Thymus (tissue), 11 donors: ENCODE data around the gene GALNT10. TPM values are rescaled to one million over a fixed set of nuclear protein-coding genes. Genes with fewer than 3 reads are reported as not detected.
A peak's percentile ranks its signal among the peaks of the same experiment; 100 is the strongest.

Experiments used
- DNase-seq, 9 donors: peaks; one replicate each; pipeline ENCODE4 v3.0.0-alpha.2; 2013; ENCODE audit warnings: low spot score in 9 of 9, low read depth in 6 of 9, missing footprints in 1 of 9
- H3K27ac ChIP-seq, 2 donors: one replicate each; pipeline ENCODE4 v1.5.1; 2013; ENCODE audit warnings: control low read depth in 1 of 2, low read depth in 1 of 2, low read length in 1 of 2, mild to moderate bottlenecking in 1 of 2, moderate library complexity in 1 of 2
- H3K27me3 ChIP-seq, 2 donors: one replicate each; pipeline ENCODE4 v1.5.1; 2013; ENCODE audit warnings: low read length in 1 of 2; ENCODE audit not compliant: control insufficient read depth in 2 of 2, insufficient read depth in 1 of 2
- H3K36me3 ChIP-seq, 2 donors: one replicate each; pipeline ENCODE4 v1.5.1; 2013; ENCODE audit warnings: low read length in 1 of 2, mild to moderate bottlenecking in 1 of 2, moderate library complexity in 1 of 2; ENCODE audit not compliant: control insufficient read depth in 2 of 2, insufficient read depth in 2 of 2
- H3K4me1 ChIP-seq, 2 donors: one replicate each; pipeline ENCODE4 v1.5.1; 2013; ENCODE audit warnings: low read length in 2 of 2; ENCODE audit not compliant: control insufficient read depth in 2 of 2, insufficient read depth in 2 of 2
- H3K4me3 ChIP-seq, 2 donors: one replicate each; pipeline ENCODE4 v1.5.1; 2013; ENCODE audit warnings: low read length in 2 of 2, control low read depth in 1 of 2, mild to moderate bottlenecking in 1 of 2
- H3K9me3 ChIP-seq, 2 donors: one replicate each; pipeline ENCODE4 v1.5.1; 2013; ENCODE audit warnings: low read length in 1 of 2, mild to moderate bottlenecking in 1 of 2; ENCODE audit not compliant: control insufficient read depth in 2 of 2, insufficient read depth in 1 of 2
- WGBS: extraction: QIAGEN DNeasy Blood & Tissue Kit; methylation state at CpG from one replicate; pipeline ENCODE4 v1.1.7; 2013; 5-methylcytosine and 5-hydroxymethylcytosine counted together
- polyA plus RNA-seq: library from polyadenylated mRNA; stranded (reverse); fragments of 200-250 nt; gene quantifications from one replicate; pipeline ENCODE4 v1.2.3, GENCODE V29; 2013
- total RNA-seq: library from RNA; stranded (reverse); fragments of 120-200 nt; gene quantifications from one replicate; pipeline ENCODE4 v1.2.4, GENCODE V29; 2013
- donor health status: healthy.

The GALNT10 gene
- total and polyA plus RNA-seq, 2 donors, result 8.7 to 9.7 TPM

- H3K9me3 ChIP-seq, result no peaks in the 10 kb centered on the region
- no peak overlapping the region for H3K27ac ChIP-seq
- WGBS, result 97% methylated on average over 4 of the region's 4 CpGs
- H3K27me3 ChIP-seq, result no peaks in the 10 kb centered on the region
- no peak overlapping the region for H3K4me3 ChIP-seq
- no peak for DNase-seq
- peaks cover 4 to 24% of the 10 kb centered on the region in 2 donors for H3K4me1 ChIP-seq
- no peaks in the 10 kb centered on the region for H3K36me3 ChIP-seq
Observed at GRCh38 chr5:154198611-154199230, 8.2 kb downstream of the GALNT10 start.

GRCh38 chr5:154199263-154199662 lies 8.7 kb downstream of the GALNT10 start:
- WGBS, result 96% methylated on average over 4 of the region's 4 CpGs
- H3K27ac ChIP-seq, result no peak overlapping the region
- no peak for DNase-seq
- H3K9me3 ChIP-seq, result no peaks in the 10 kb centered on the region
- no peaks in the 10 kb centered on the region for H3K36me3 ChIP-seq
- peaks cover 4 to 24% of the 10 kb centered on the region in 2 donors for H3K4me1 ChIP-seq
- H3K4me3 ChIP-seq, result no peak overlapping the region
- H3K27me3 ChIP-seq, result no peaks in the 10 kb centered on the region

DNA sequence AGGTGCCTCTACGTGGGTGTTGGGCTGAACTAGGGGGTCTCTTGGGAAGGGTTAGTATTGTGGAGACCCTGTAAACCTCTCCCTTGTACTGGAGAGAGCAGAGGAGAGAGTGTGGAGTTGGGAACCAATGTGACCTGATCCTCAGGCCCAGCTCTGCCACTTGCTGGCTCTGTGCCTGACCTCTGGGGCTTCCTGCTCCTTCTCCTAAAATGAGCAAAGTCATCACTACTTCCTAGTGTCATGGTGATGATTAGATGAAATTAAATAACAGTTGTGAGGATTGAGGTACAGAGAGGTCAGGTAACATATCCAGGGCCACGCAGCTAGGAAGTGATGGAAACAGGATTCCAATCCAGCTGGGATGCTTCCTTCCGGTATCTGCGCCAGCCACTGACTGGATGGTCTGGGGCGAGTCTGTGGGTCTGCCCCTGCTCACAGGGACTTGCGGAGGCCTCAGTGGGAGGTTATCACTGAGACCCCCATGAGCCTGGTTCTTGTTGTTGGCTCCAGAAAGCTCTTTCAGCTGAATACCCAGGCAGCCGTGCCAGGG lies 9.2 kb downstream of the GALNT10 start:
- Histone ChIP-seq H3K36me3 (no peaks in the 10 kb centered on the region), H3K27ac (no peak overlapping the region), H3K9me3 (no peaks in the 10 kb centered on the region), H3K27me3 (no peaks in the 10 kb centered on the region), H3K4me3 (no peak overlapping the region), H3K4me1 (peaks cover 4 to 24% of the 10 kb centered on the region in 2 donors)
- no peak for DNase-seq
- WGBS, result 88% methylated on average over 7 of the region's 7 CpGs

GRCh38 chr5:154200221-154200620 lies 9.7 kb downstream of the GALNT10 start:
- 87% methylated on average over 8 of the region's 8 CpGs for WGBS
- no peaks in the 10 kb centered on the region for H3K27me3 ChIP-seq
- no peak for DNase-seq
- peaks cover 4 to 24% of the 10 kb centered on the region in 2 donors for H3K4me1 ChIP-seq
- no peak overlapping the region for H3K4me3 ChIP-seq
- H3K36me3 ChIP-seq, result no peaks in the 10 kb centered on the region
- no peaks in the 10 kb centered on the region for H3K9me3 ChIP-seq
- no peak overlapping the region for H3K27ac ChIP-seq

GRCh38 chr5:154201108-154201769 lies 10.7 kb downstream of the GALNT10 start:
- Histone ChIP-seq H3K4me3 (no peak overlapping the region), H3K4me1 (peaks cover 4 to 24% of the 10 kb centered on the region in 2 donors), H3K27ac (no peak overlapping the region), H3K27me3 (no peaks in the 10 kb centered on the region), H3K9me3 (no peaks in the 10 kb centered on the region), H3K36me3 (no peaks in the 10 kb centered on the region)
- no peak for DNase-seq
- 97% methylated on average over 7 of the region's 7 CpGs for WGBS

DNA sequence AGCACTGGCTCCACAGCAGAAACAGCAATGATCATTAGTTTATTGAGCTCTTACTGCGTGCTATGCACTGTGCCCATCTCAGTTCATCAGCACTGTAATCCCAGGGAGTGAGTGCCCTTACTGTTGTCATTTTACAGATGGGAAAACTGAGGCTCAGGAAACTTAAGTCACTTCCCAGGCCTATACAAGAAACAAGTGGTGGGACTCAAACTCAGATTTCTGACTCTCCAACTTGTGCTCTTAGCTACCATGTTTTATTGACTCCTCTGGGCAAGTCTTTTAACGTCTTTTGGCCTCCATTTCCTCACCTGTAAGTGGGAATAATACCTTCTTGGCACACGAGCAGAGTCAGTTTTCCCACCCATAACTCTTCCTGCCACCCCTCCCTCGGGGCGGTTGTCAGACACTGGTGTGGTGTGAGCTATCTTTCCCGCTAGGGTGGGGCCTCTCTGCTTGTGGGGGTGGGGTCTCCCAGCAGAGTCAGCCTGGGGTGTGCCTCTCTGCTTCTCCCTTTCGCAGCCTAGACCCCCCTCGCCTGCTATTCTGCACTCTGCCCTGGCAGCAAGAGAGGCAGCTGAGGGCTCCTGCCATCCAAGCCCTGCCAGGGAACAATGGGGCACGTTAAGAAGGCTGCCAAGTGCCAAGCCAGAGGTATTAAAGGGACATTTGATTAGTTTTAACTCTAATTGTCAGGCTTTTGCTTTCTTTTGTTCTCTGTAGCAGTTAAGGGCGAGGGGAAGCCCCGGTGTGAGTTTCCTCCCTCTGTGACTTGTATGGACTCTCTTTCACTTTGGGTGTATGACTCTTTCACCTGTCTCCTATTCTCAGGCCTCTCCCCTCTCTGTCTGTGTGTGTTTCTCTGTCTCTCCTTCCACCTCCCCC lies 12.1 kb downstream of the GALNT10 start:
- Histone ChIP-seq H3K4me1 (peaks cover 0 to 19% of the 10 kb centered on the region in 2 donors), H3K27ac (peak overlapping the region; percentile 60 to 68), H3K27me3 (no peaks in the 10 kb centered on the region), H3K36me3 (no peaks in the 10 kb centered on the region), H3K9me3 (no peaks in the 10 kb centered on the region), H3K4me3 (no peak overlapping the region)
- peak in 1 of 9 donors; percentile 46 for DNase-seq
- WGBS, result 64% methylated on average over 11 of the region's 11 CpGs

GRCh38 chr5:154203798-154204578 lies 13.5 kb downstream of the GALNT10 start:
- Histone ChIP-seq H3K27me3 (no peaks in the 10 kb centered on the region), H3K4me1 (peaks cover 0 to 10% of the 10 kb centered on the region in 2 donors), H3K9me3 (peaks cover 0 to 1% of the 10 kb centered on the region in 2 donors), H3K27ac (no peak overlapping the region), H3K4me3 (no peak overlapping the region), H3K36me3 (no peaks in the 10 kb centered on the region)
- 95% methylated on average over 4 of the region's 4 CpGs for WGBS
- DNase-seq, result no peak

- Histone ChIP-seq H3K27me3 (no peaks in the 10 kb centered on the region), H3K4me1 (peaks cover 0 to 10% of the 10 kb centered on the region in 2 donors), H3K36me3 (no peaks in the 10 kb centered on the region), H3K27ac (no peak overlapping the region), H3K4me3 (no peak overlapping the region), H3K9me3 (peaks cover 0 to 2% of the 10 kb centered on the region in 2 donors)
- 95% methylated on average over 6 of the region's 6 CpGs for WGBS
- no peak for DNase-seq
Observed at GRCh38 chr5:154205441-154206117, 15.0 kb downstream of the GALNT10 start.
